Hypothalamus (tissue), 51 donors: ENCODE data around the gene NSMF.

ENCODE experiments used
- DNase-seq, 51 donors: peaks; one replicate each; lab custom pipeline; 2025; lab: John Stamatoyannopoulos, UW

Gene NSMF

GRCh38 chr9:137398561-137399468 is 60.3 kb downstream of the NSMF start:
- no peak for DNase-seq

- no peak for DNase-seq
Measured at GRCh38 chr9:137397675-137398423, 61.3 kb downstream of the NSMF start.
